Body of pancreas (tissue), 4 donors: ENCODE results near the gene ST6GALNAC6. TPM values are rescaled to one million over a fixed set of nuclear protein-coding genes. Genes with fewer than 3 reads are reported as not detected.

ENCODE experiments used
- ATAC-seq: fragments of 150-250 bp; one replicate; pipeline ENCODE4 v1.9.1; 2016
- DNase-seq, 4 donors: peaks; one replicate each; pipeline ENCODE4 v3.0.0-alpha.2; 2019
- H3K27ac ChIP-seq, 4 donors: fragments of 200-600 bp; sonication (generic); 1 replicate in 3 of 4; 2 replicates in 1 of 4; pipeline versions ENCODE4 v1.5.1 to v1.6.1; 2016 to 2019; ENCODE audit warnings: mild to moderate bottlenecking in 1 of 4, mixed read lengths in 1 of 4, moderate library complexity in 1 of 4
- H3K27me3 ChIP-seq, 2 donors: fragments of 200-600 bp; sonication (generic); one replicate each; pipeline ENCODE4 v1.6.0; 2016; ENCODE audit warnings: mild to moderate bottlenecking in 1 of 2
- H3K36me3 ChIP-seq, 2 donors: fragments of 200-600 bp; sonication (generic); replicated peaks in 1 of 2; 2 replicates each; pipeline ENCODE4 v1.5.1; 2016; ENCODE audit warnings: low read depth in 2 of 2; ENCODE audit not compliant: insufficient read depth in 1 of 2
- H3K4me1 ChIP-seq: fragments of 200-600 bp; sonication (generic); one replicate; pipeline ENCODE4 v1.6.0; 2016
- H3K4me3 ChIP-seq, 2 donors: fragments of 200-600 bp; sonication (generic); 1 replicate in 1 of 2; 2 replicates in 1 of 2; pipeline ENCODE4 v1.5.1; 2016 to 2019
- H3K9me3 ChIP-seq, 3 donors: fragments of 200-600 bp; sonication (generic); 1 replicate in 2 of 3; 2 replicates in 1 of 3; pipeline ENCODE4 v1.5.1; 2016
- POLR2A ChIP-seq, 3 donors: fragments of 450-650 bp; IDR thresholded peaks; one replicate each; pipeline ENCODE4 v1.6.1; 2016; ENCODE audit warnings: antibody characterized with exemption in 3 of 3, mild to moderate bottlenecking in 2 of 3
- WGBS, 2 donors: methylation state at CpG; one replicate each; pipeline ENCODE4 v1.1.5; 2017; 5-methylcytosine and 5-hydroxymethylcytosine counted together
- intact Hi-C: fragments of 100-400 bp; cut with DNase I; formaldehyde crosslinking; loops from one replicate; pipeline ENCODE4 v1.15.1; 2023
- total RNA-seq, 2 donors: library from RNA; depleted of rRNA; stranded (reverse); fragments of >200 nt; gene quantifications; one replicate each; pipeline ENCODE4 v1.1.0, GENCODE V29; 2016
- TF ChIP-seq, protein P1 (sequence below), 7 experiments: fragments of 450-650 bp in 4 of 7; fragments of 200-600 bp in 3 of 7; sonication (generic) in 3 of 7; IDR thresholded peaks; one replicate each; pipeline ENCODE4 v1.5.1; 2016 to 2019; ENCODE audit warnings: antibody characterized with exemption in 7 of 7

Gene ST6GALNAC6
- total RNA-seq, 2 donors from 2014 or later = 46.1 to 66.7 TPM

DNA sequence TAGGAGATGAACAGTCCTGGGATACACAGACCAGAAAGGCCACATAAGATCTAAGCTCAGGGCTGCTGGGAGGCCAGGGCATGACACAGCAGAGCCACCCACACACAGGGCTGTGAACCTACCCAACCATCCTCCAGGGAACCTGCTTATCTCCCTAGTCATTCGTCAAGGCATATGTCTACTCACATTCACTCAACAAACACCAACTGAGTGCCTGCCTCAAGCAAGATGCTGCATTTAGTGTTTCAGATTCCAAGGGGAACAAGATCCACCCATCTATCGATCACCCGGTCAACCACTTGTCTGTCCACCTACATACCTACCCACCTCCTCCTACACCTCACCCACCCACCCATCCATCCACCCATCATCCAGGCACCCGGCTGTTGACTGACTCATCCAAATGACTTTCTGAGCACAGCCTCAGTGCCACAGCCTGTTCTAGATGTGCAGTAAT, 36.4 kb upstream of the ST6GALNAC6 start:
- ATAC-seq (no peak), DNase-seq (no peak)
- Histone ChIP-seq H3K4me3 (no peak overlapping the region), H3K27ac (no peak overlapping the region), H3K4me1 (peaks cover 42% of the 10 kb centered on the region), H3K36me3 (no peaks in the 10 kb centered on the region), H3K27me3 (no peaks in the 10 kb centered on the region), H3K9me3 (no peaks in the 10 kb centered on the region)
- intact Hi-C loops = no loop called here
- TF ChIP-seq, protein P1, sequence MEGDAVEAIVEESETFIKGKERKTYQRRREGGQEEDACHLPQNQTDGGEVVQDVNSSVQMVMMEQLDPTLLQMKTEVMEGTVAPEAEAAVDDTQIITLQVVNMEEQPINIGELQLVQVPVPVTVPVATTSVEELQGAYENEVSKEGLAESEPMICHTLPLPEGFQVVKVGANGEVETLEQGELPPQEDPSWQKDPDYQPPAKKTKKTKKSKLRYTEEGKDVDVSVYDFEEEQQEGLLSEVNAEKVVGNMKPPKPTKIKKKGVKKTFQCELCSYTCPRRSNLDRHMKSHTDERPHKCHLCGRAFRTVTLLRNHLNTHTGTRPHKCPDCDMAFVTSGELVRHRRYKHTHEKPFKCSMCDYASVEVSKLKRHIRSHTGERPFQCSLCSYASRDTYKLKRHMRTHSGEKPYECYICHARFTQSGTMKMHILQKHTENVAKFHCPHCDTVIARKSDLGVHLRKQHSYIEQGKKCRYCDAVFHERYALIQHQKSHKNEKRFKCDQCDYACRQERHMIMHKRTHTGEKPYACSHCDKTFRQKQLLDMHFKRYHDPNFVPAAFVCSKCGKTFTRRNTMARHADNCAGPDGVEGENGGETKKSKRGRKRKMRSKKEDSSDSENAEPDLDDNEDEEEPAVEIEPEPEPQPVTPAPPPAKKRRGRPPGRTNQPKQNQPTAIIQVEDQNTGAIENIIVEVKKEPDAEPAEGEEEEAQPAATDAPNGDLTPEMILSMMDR (IDR thresholded peaks at IDR 0.05) = no peak
- TF ChIP-seq POLR2A (IDR thresholded peaks at IDR 0.05) = no peak
- WGBS, 2 donors = 67 to 69% methylated on average over 4 of the region's 4 CpGs

DNA sequence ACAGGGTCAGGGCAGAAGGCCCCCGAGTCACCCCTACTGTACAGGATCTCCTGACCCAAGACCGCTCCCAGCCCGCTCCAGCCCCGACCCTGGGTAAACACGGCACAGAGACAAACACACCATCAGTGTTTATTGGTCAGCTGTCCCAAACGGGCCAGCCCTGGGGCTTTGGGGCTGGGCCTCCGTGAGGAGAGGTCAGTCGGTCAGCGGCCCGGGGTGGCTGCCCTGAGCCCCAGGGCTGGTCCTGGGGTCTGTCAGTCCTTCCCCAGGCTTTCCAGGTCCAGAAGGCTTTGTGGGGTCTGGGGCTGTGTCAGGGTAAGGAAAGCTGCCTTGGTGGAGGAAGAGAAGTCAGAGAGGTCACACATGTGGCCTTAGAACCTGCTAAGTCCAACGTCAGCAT, 35.6 kb upstream of the ST6GALNAC6 start:
- ATAC-seq (no peak), DNase-seq (no peak)
- H3K27ac ChIP-seq = no peak overlapping the region
- no peaks in the 10 kb centered on the region for H3K27me3 ChIP-seq
- WGBS, 2 donors = 44 to 84% methylated on average over 1 to 11 of the region's 11 CpGs
- peaks cover 50% of the 10 kb centered on the region for H3K4me1 ChIP-seq
- no peak for TF ChIP-seq POLR2A (IDR thresholded peaks at IDR 0.05)
- TF ChIP-seq, protein P1 (IDR thresholded peaks at IDR 0.05) = no peak
- no peaks in the 10 kb centered on the region for H3K9me3 ChIP-seq
- intact Hi-C loops = loop anchor here (5.0 kb wide), 1 partner anchor 198 kb away; the partner anchor contains the start of gene TOR2A
- H3K36me3 ChIP-seq = no peaks in the 10 kb centered on the region
- H3K4me3 ChIP-seq = no peak overlapping the region

DNA sequence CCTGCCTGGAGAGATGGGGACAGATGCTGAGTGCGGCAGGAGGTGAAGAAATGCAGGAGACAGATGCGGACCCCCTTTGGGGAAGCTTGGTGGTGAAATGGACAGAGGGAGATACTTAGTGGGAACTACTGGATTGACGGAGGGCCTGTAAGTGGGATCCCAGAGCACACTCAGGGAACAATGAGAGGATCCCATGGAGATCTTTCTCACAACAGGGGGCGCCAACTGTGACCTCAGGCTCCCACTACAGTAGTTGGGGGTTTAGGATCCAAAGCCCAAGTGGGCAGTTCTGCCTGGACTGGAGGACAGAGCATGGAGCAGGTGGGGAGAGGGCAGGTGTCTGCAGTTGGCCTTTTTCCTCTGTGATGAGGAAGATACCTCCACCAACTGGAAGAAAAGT, 34.8 kb upstream of the ST6GALNAC6 start:
- DNase-seq (no peak), ATAC-seq (no peak)
- no peaks in the 10 kb centered on the region for H3K9me3 ChIP-seq
- no peak overlapping the region for H3K27ac ChIP-seq
- no peaks in the 10 kb centered on the region for H3K27me3 ChIP-seq
- H3K36me3 ChIP-seq = no peaks in the 10 kb centered on the region
- 90 to 92% methylated on average over 4 of the region's 4 CpGs for WGBS, 2 donors
- no peak overlapping the region for H3K4me3 ChIP-seq
- TF ChIP-seq POLR2A (IDR thresholded peaks at IDR 0.05) = no peak
- TF ChIP-seq, protein P1 (IDR thresholded peaks at IDR 0.05) = no peak
- intact Hi-C loops = loop anchor here (5.0 kb wide), 1 partner anchor 197 kb away; the partner anchor contains the start of gene TOR2A
- H3K4me1 ChIP-seq = peaks cover 50% of the 10 kb centered on the region

DNA sequence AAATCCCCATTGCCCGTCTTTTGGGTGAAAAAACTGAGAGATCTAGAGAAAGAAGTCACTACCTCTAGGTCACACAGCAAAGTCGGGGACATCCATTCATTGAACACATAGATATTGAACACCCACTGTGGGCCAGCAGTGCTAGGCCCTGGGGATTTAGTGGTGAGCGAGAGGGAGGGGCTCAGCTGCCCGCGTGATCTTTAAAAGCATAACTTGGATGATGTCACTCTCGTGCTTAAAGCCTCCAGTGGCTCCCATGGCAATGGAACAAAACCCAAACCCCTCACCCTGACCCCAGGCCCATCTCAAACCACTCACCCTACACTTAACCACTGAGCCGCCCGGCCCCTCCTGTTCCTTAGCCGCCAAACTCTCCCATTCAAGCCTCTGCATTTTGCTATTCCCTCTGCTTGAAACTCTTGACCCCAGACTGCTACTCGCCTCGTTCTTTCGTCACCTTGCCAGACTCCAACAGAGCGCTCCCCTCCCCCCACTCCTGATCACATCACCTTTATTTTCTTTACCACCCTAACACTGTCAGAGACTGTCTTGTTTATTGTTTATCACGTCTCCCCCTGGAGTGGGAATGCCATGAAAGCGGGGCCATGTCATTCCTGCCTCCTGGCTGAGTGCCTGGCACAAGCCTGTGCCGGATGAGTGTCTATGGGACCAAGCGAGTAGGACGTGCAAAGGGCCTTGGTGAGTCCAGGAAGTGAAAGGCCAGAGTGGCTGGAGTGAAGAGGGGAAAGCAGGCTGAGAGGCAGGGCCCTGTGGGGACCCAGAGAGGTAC, 31.9 kb upstream of the ST6GALNAC6 start:
- intact Hi-C loops = loop anchor here (5.0 kb wide), 1 partner anchor 194 kb away; the partner anchor contains the start of gene TOR2A
- Histone ChIP-seq H3K27ac (peak overlapping the region in 1 of 4 donors; percentile 3), H3K4me1 (peaks cover 49% of the 10 kb centered on the region), H3K4me3 (no peak overlapping the region), H3K27me3 (no peaks in the 10 kb centered on the region), H3K36me3 (no peaks in the 10 kb centered on the region), H3K9me3 (no peaks in the 10 kb centered on the region)
- peak; percentile 12 for ATAC-seq
- DNase-seq = no peak
- WGBS, 2 donors = 24 to 31% methylated on average over 14 to 18 of the region's 18 CpGs
- TF ChIP-seq, protein P1 (IDR thresholded peaks at IDR 0.05) = no peak
- TF ChIP-seq POLR2A (IDR thresholded peaks at IDR 0.05) = no peak
